ENCODE data around the gene LMBRD1.

DNA sequence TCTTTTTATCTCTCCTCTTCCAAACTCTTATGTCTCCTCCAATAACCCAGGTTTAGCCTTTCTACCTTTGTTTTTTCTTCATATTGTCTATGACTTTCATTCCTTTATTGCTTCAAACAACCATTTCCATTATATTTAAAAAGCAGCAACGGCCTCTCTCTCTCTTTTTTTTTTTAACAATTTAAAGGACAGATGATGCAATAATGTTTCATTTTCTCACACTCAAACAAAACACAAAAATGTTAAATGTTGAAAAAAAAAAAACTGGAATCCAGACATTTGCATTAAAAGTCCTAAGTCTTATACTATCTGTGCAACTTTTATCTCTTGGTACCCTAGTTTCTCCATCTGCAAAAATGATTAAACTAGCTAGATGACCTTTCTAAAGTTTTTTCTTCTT lies 105.8 kb downstream of the LMBRD1 start:
- TF ChIP-seq, protein P1, sequence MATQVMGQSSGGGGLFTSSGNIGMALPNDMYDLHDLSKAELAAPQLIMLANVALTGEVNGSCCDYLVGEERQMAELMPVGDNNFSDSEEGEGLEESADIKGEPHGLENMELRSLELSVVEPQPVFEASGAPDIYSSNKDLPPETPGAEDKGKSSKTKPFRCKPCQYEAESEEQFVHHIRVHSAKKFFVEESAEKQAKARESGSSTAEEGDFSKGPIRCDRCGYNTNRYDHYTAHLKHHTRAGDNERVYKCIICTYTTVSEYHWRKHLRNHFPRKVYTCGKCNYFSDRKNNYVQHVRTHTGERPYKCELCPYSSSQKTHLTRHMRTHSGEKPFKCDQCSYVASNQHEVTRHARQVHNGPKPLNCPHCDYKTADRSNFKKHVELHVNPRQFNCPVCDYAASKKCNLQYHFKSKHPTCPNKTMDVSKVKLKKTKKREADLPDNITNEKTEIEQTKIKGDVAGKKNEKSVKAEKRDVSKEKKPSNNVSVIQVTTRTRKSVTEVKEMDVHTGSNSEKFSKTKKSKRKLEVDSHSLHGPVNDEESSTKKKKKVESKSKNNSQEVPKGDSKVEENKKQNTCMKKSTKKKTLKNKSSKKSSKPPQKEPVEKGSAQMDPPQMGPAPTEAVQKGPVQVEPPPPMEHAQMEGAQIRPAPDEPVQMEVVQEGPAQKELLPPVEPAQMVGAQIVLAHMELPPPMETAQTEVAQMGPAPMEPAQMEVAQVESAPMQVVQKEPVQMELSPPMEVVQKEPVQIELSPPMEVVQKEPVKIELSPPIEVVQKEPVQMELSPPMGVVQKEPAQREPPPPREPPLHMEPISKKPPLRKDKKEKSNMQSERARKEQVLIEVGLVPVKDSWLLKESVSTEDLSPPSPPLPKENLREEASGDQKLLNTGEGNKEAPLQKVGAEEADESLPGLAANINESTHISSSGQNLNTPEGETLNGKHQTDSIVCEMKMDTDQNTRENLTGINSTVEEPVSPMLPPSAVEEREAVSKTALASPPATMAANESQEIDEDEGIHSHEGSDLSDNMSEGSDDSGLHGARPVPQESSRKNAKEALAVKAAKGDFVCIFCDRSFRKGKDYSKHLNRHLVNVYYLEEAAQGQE (tag by site-specific recombination; IDR thresholded peaks at IDR 0.05) = no peak
- TF ChIP-seq, protein P2, sequence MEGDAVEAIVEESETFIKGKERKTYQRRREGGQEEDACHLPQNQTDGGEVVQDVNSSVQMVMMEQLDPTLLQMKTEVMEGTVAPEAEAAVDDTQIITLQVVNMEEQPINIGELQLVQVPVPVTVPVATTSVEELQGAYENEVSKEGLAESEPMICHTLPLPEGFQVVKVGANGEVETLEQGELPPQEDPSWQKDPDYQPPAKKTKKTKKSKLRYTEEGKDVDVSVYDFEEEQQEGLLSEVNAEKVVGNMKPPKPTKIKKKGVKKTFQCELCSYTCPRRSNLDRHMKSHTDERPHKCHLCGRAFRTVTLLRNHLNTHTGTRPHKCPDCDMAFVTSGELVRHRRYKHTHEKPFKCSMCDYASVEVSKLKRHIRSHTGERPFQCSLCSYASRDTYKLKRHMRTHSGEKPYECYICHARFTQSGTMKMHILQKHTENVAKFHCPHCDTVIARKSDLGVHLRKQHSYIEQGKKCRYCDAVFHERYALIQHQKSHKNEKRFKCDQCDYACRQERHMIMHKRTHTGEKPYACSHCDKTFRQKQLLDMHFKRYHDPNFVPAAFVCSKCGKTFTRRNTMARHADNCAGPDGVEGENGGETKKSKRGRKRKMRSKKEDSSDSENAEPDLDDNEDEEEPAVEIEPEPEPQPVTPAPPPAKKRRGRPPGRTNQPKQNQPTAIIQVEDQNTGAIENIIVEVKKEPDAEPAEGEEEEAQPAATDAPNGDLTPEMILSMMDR (tag by site-specific recombination; IDR thresholded peaks at IDR 0.05) = no peak
- TF ChIP-seq BCL11B (tag by site-specific recombination; IDR thresholded peaks at IDR 0.05; ENCODE audit: low read depth) (no peak), ZBTB8A (tag by site-specific recombination; IDR thresholded peaks at IDR 0.05) (no peak), ZNF266 (tag by site-specific recombination; IDR thresholded peaks at IDR 0.05; ENCODE audit: low read depth) (no peak), ZNF274 (IDR thresholded peaks at IDR 0.05; ENCODE audit: low read length) (no peak), ZNF274 (tag by site-specific recombination; IDR thresholded peaks at IDR 0.05; ENCODE audit: borderline replicate concordance) (no peak), ZEB2 (tag by site-specific recombination; IDR thresholded peaks at IDR 0.05) (no peak), YY1 (tag by site-specific recombination; IDR thresholded peaks at IDR 0.05) (no peak)
- TF ChIP-seq, protein P3, sequence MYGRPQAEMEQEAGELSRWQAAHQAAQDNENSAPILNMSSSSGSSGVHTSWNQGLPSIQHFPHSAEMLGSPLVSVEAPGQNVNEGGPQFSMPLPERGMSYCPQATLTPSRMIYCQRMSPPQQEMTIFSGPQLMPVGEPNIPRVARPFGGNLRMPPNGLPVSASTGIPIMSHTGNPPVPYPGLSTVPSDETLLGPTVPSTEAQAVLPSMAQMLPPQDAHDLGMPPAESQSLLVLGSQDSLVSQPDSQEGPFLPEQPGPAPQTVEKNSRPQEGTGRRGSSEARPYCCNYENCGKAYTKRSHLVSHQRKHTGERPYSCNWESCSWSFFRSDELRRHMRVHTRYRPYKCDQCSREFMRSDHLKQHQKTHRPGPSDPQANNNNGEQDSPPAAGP (tag by site-specific recombination; IDR thresholded peaks at IDR 0.05) = no peak
- TF ChIP-seq, protein P4, sequence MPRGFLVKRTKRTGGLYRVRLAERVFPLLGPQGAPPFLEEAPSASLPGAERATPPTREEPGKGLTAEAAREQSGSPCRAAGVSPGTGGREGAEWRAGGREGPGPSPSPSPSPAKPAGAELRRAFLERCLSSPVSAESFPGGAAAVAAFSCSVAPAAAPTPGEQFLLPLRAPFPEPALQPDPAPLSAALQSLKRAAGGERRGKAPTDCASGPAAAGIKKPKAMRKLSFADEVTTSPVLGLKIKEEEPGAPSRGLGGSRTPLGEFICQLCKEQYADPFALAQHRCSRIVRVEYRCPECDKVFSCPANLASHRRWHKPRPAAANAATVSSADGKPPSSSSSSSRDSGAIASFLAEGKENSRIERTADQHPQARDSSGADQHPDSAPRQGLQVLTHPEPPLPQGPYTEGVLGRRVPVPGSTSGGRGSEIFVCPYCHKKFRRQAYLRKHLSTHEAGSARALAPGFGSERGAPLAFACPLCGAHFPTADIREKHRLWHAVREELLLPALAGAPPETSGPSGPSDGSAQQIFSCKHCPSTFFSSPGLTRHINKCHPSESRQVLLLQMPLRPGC (tag by site-specific recombination; IDR thresholded peaks at IDR 0.05) = no peak
